Measurements from ENCODE around the gene SNX20.

- TF ChIP-seq CTCF (IDR thresholded peaks at IDR 0.05) (no peak), POLR2AphosphoS5 (IDR thresholded peaks at IDR 0.05) (no peak), POLR2A (IDR thresholded peaks at IDR 0.05) (no peak), EP300 (IDR thresholded peaks at IDR 0.05; ENCODE audit: low read depth) (no peak)
Measured at GRCh38 chr16:50631985-50632576, 49.0 kb downstream of the SNX20 start.

All from transverse colon (tissue), 4 donors.